Upper lobe of left lung (tissue), 6 donors: ENCODE measurements around the gene ACAT2. TPM values are rescaled to one million over a fixed set of nuclear protein-coding genes. Genes with fewer than 3 reads are reported as not detected.

Experiments used
- ATAC-seq, 2 donors: fragments of 200-7000 bp; cut with Tn5 transposase; one replicate each; pipeline ENCODE4 v1.9.1; 2022; ENCODE audit warnings: mild to moderate bottlenecking in 2 of 2, moderate library complexity in 2 of 2; ENCODE audit not compliant: low FRiP score in 2 of 2
- DNase-seq, 2 donors: peaks; one replicate each; pipeline ENCODE4 v3.0.0-alpha.2; 2019 to 2020
- H3K27ac ChIP-seq, 4 donors: fragments of 200-600 bp; sonication (generic); one replicate each; pipeline ENCODE4 v1.5.1; 2016 to 2019
- H3K27me3 ChIP-seq, 4 donors: fragments of 200-600 bp; sonication (generic); one replicate each; pipeline ENCODE4 v1.5.1; 2017 to 2019
- H3K36me3 ChIP-seq, 4 donors: fragments of 200-600 bp; sonication (generic); one replicate each; pipeline ENCODE4 v1.5.1; 2016 to 2019
- H3K4me1 ChIP-seq, 4 donors: fragments of 200-600 bp; sonication (generic); one replicate each; pipeline ENCODE4 v1.5.1; 2018 to 2019
- H3K4me3 ChIP-seq, 4 donors: fragments of 200-600 bp; sonication (generic); one replicate each; pipeline ENCODE4 v1.5.1; 2017 to 2019; ENCODE audit warnings: mild to moderate bottlenecking in 2 of 4, moderate library complexity in 1 of 4
- H3K9me3 ChIP-seq, 4 donors: fragments of 200-600 bp; sonication (generic); one replicate each; pipeline ENCODE4 v1.5.1; 2018 to 2019
- CTCF ChIP-seq, 6 experiments: fragments of 450-650 bp in 4 of 6; fragments of 200-600 bp in 2 of 6; sonication (generic) in 2 of 6; IDR thresholded peaks; one replicate each; pipeline ENCODE4 v1.5.1; 2016 to 2019; ENCODE audit warnings: antibody characterized with exemption in 6 of 6
- EP300 ChIP-seq, 4 donors: sonication (generic); formaldehyde crosslinking; IDR thresholded peaks; one replicate each; pipeline ENCODE4 v1.5.1; 2017; ENCODE audit warnings: antibody characterized with exemption in 4 of 4, control low read depth in 2 of 4
- POLR2A ChIP-seq, 4 donors: fragments of 450-650 bp; IDR thresholded peaks; one replicate each; pipeline ENCODE4 v1.5.1; 2016 to 2017; ENCODE audit warnings: antibody characterized with exemption in 4 of 4, mild to moderate bottlenecking in 2 of 4
- POLR2AphosphoS5 ChIP-seq, 2 donors: sonication (generic); formaldehyde crosslinking; IDR thresholded peaks; one replicate each; pipeline ENCODE4 v1.5.1; 2017; ENCODE audit warnings: antibody characterized with exemption in 2 of 2
- WGBS, 2 donors: methylation state at CpG; one replicate each; pipeline ENCODE4 v1.1.5; 2017 to 2018; 5-methylcytosine and 5-hydroxymethylcytosine counted together
- total RNA-seq, 6 donors: library from RNA; depleted of rRNA in 4 of 6; stranded (reverse); fragments of >200 nt in 4 of 6; gene quantifications; one replicate each; pipeline versions ENCODE4 v1.1.0 to v1.2.1, GENCODE V29; 2016 to 2021
- donor health status: DM: no; HTN: no; CAD: no; lungs with moderate emphysema.
- donor health status: DM: no; HTN: yes; CAD: no; lungs with severe emphysema.

ACAT2 gene
- total RNA-seq, 6 donors from 2014 or later = 5.2 to 62.5 (median 30.5) TPM

DNA sequence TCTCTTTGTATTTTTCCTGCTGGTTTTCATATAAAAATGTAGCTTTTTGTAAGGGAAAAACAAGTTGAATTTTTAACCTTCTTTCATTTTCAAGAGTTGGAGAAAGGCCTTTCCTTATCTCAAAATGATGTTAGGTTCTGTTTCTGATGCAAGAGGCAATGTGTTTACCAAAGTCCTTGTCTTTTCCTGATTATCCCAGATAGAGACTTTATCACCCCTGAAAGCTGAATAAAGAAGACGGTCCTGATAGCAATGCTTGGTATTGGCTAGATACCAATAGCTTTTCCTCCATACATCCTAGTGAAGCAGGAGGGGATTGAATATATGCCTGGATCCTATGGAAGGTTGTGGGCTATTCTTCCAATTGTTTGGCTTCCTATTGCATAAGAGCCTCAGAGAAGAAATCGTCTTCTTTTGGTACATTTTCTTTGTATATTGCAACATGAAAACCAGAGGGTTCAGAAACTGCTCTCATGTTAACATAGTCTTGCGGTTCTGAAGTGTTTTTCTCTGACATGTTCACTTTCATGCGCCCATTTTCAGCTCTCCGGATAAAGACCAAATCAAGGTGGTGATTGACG, 43.7 kb downstream of the ACAT2 start:
- Histone ChIP-seq H3K4me3 (no peak overlapping the region), H3K36me3 (no peaks in the 10 kb centered on the region), H3K27me3 (no peaks in the 10 kb centered on the region), H3K4me1 (peaks cover 0 to 4% (median 0%) of the 10 kb centered on the region in 4 donors), H3K27ac (no peak overlapping the region), H3K9me3 (no peaks in the 10 kb centered on the region)
- ATAC-seq = no peak
- 77 to 84% methylated on average over 6 of the region's 6 CpGs for WGBS, 2 donors
- TF ChIP-seq CTCF (IDR thresholded peaks at IDR 0.05) = no peak
- no peak for TF ChIP-seq EP300 (IDR thresholded peaks at IDR 0.05)
- no peak for TF ChIP-seq POLR2A (IDR thresholded peaks at IDR 0.05)
- TF ChIP-seq POLR2AphosphoS5 (IDR thresholded peaks at IDR 0.05) = no peak
- DNase-seq = no peak

DNA sequence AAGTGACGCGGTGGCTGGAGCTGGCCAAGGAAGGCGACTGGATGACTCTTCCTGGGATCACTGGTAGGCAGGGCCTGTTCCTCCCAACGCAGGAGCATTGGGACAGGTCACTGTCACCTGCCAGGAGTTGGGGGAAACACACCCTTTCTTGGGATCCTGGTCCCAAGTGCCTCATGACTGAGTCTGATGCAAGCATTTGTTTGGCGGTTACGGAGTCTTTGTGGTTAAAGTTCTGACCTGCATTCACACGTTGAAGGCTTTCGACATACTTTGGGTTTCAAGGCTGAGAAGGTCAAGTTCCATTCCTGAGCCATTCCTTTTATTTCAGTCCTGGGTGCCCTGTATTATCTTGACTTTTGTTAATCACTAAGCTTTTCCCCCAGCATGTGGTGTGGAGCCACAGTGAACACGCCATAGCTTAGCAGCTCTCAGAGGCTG, 44.2 kb downstream of the ACAT2 start:
- H3K27me3 ChIP-seq = no peaks in the 10 kb centered on the region
- H3K4me1 ChIP-seq = peaks cover 0 to 4% (median 0%) of the 10 kb centered on the region in 4 donors
- TF ChIP-seq EP300 (IDR thresholded peaks at IDR 0.05) (no peak), CTCF (IDR thresholded peaks at IDR 0.05) (no peak), POLR2A (IDR thresholded peaks at IDR 0.05) (no peak), POLR2AphosphoS5 (IDR thresholded peaks at IDR 0.05) (no peak)
- ATAC-seq (no peak), DNase-seq (no peak)
- no peaks in the 10 kb centered on the region for H3K36me3 ChIP-seq
- H3K9me3 ChIP-seq = no peaks in the 10 kb centered on the region
- H3K27ac ChIP-seq = no peak overlapping the region
- no peak overlapping the region for H3K4me3 ChIP-seq
- WGBS, 2 donors = 81 to 88% methylated on average over 9 of the region's 9 CpGs

DNA sequence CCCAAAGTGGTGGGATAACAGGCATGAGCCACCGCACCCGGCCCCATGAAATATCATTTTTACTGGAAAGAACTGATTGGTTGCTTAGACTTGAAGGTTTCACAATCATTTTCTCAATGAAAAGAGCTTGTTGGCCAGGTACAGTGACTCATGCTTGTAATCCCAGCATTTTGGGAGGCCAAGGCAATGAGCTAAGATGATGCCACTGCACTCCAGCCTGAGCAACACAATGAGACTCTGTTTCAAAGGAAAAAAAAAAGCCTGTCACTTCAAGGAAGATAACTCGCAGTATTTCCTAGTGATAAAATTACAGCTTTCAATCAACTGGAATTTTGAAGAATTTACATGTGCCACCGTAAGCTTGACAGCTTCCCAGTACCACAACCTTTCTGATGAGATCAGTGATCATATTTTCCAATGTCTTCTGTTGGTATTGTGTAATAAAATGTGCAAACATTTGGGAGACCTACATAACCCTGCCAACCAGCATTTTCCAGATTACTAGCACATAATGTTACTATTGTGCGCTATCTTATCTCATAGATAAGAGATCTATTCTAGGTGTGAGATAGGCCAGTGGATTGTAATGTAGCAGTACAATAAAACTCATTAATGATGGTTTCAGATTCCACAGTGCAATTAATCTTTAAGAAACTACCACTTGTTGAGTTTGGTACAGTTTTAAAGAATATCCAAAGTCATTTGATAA, 45.5 kb downstream of the ACAT2 start:
- H3K4me1 ChIP-seq = no peaks in the 10 kb centered on the region
- H3K9me3 ChIP-seq = no peaks in the 10 kb centered on the region
- WGBS, 2 donors = 92 to 93% methylated on average over 5 of the region's 5 CpGs
- no peak overlapping the region for H3K4me3 ChIP-seq
- no peaks in the 10 kb centered on the region for H3K27me3 ChIP-seq
- H3K36me3 ChIP-seq = no peaks in the 10 kb centered on the region
- no peak for TF ChIP-seq CTCF (IDR thresholded peaks at IDR 0.05)
- no peak for TF ChIP-seq EP300 (IDR thresholded peaks at IDR 0.05)
- TF ChIP-seq POLR2AphosphoS5 (IDR thresholded peaks at IDR 0.05) = no peak
- no peak for TF ChIP-seq POLR2A (IDR thresholded peaks at IDR 0.05)
- DNase-seq (no peak), ATAC-seq (no peak)
- no peak overlapping the region for H3K27ac ChIP-seq

DNA sequence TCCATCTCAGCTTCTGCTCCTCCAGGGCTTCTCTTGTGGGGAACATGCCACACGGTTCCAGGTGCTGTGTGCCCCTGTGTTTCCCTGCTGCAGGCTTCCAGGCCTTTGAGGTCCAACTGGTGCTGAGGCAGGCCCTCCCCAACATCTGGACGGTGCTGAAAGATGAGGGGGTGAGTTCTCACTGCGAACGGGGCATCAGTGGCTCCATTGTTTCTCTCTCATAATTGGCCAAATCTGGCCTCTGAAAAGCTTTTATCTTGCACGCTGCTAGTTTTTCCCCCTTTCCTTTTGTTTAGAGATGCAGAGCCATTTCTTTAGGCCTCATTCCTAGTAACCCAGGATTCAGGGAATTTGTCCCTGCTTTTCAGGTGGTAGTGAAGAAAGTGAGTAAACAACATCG, 46.8 kb downstream of the ACAT2 start:
- ATAC-seq = no peak
- Histone ChIP-seq H3K4me1 (no peaks in the 10 kb centered on the region), H3K27me3 (no peaks in the 10 kb centered on the region), H3K4me3 (no peak overlapping the region), H3K9me3 (no peaks in the 10 kb centered on the region), H3K27ac (no peak overlapping the region), H3K36me3 (no peaks in the 10 kb centered on the region)
- WGBS, 2 donors = 81 to 82% methylated on average over 6 of the region's 6 CpGs
- DNase-seq = no peak
- TF ChIP-seq CTCF (IDR thresholded peaks at IDR 0.05) (no peak), POLR2A (IDR thresholded peaks at IDR 0.05) (no peak), POLR2AphosphoS5 (IDR thresholded peaks at IDR 0.05) (no peak), EP300 (IDR thresholded peaks at IDR 0.05) (no peak)

GRCh38 chr6:159809149-159809548, 47.3 kb downstream of the ACAT2 start:
- no peak for ATAC-seq
- H3K4me1 ChIP-seq = no peaks in the 10 kb centered on the region
- H3K27me3 ChIP-seq = no peaks in the 10 kb centered on the region
- H3K4me3 ChIP-seq = no peak overlapping the region
- no peak for DNase-seq
- no peak overlapping the region for H3K27ac ChIP-seq
- WGBS, 2 donors = 84 to 94% methylated on average over 4 of the region's 4 CpGs
- no peak for TF ChIP-seq CTCF (IDR thresholded peaks at IDR 0.05)
- no peaks in the 10 kb centered on the region for H3K36me3 ChIP-seq
- H3K9me3 ChIP-seq = no peaks in the 10 kb centered on the region
